SKM-1 treated with dmso at 0.1 percent for 144 hours (cell line): Measurements from ENCODE around the gene CCDC51.
"Not testable (repeated sequence)": the region's sequence is repeated elsewhere in the genome, so short reads cannot be mapped to it uniquely, and the experiment has no call there.

Source experiments
- DNase-seq: peaks from one replicate; lab custom pipeline; 2025; ENCODE audit not compliant: unreplicated experiment; lab: John Stamatoyannopoulos, UW

CCDC51 gene

GRCh38 chr3:48439820-48440589, at the start of gene CCDC51, which contains the start of gene TMA7:
TSS of gene CCDC51 (minus strand) at chr3:48440119. CDS start at chr3:48435128, 4,991 bp downstream.
TSS of gene TMA7 (plus strand) at chr3:48440257. CDS start at chr3:48440297, 40 bp downstream.
- DNase-seq = peak; percentile 98

- no peak for DNase-seq
Measured at GRCh38 chr3:48486952-48487351, 47.0 kb upstream of the CCDC51 start.

- not testable (repeated sequence) for DNase-seq
Measured at GRCh38 chr3:48482822-48483221, 42.9 kb upstream of the CCDC51 start.

- DNase-seq = not testable (repeated sequence)
Measured at GRCh38 chr3:48480891-48481290, 41.0 kb upstream of the CCDC51 start.

GRCh38 chr3:48478626-48479555, 39.0 kb upstream of the CCDC51 start:
- DNase-seq = no peak

GRCh38 chr3:48477959-48478520, 38.1 kb upstream of the CCDC51 start:
- no peak for DNase-seq

GRCh38 chr3:48476426-48477053, 36.6 kb upstream of the CCDC51 start:
- no peak for DNase-seq

- DNase-seq = no peak
Measured at GRCh38 chr3:48475188-48475587, 35.3 kb upstream of the CCDC51 start.

GRCh38 chr3:48474619-48475018, 34.7 kb upstream of the CCDC51 start:
- DNase-seq = no peak

GRCh38 chr3:48474031-48474430, 34.1 kb upstream of the CCDC51 start:
- DNase-seq = not testable (repeated sequence)

- no peak for DNase-seq
Measured at GRCh38 chr3:48473617-48473952, 33.7 kb upstream of the CCDC51 start.

GRCh38 chr3:48472923-48473616, 33.2 kb upstream of the CCDC51 start:
- peak; percentile 92 for DNase-seq

- no peak for DNase-seq
Measured at GRCh38 chr3:48472673-48472922, 32.7 kb upstream of the CCDC51 start.

GRCh38 chr3:48470286-48470685, 30.4 kb upstream of the CCDC51 start:
- no peak for DNase-seq

- DNase-seq = no peak
Measured at GRCh38 chr3:48469046-48469915, 29.4 kb upstream of the CCDC51 start.

GRCh38 chr3:48468329-48468731, 28.4 kb upstream of the CCDC51 start:
- DNase-seq = no peak

GRCh38 chr3:48467473-48468267, 27.8 kb upstream of the CCDC51 start:
- no peak for DNase-seq

- no peak for DNase-seq
Measured at GRCh38 chr3:48467110-48467454, 27.2 kb upstream of the CCDC51 start.
